Naive thymus-derived CD8-positive, alpha-beta T cell (primary cell): ENCODE results near the gene CRHBP. TPM values are rescaled to one million over a fixed set of nuclear protein-coding genes. Genes with fewer than 3 reads are reported as not detected.
"Not testable (repeated sequence)": the region's sequence is repeated elsewhere in the genome, so short reads cannot be mapped to it uniquely, and the experiment has no call there.

Experiments
- ATAC-seq, 2 donors: fragments of 150-1000 bp; cut with Tn5 transposase in 1 of 2; sonication (Bioruptor Pico), chemical (Tn5 transposase) in 1 of 2; 1 replicate in 1 of 2; 2 replicates in 1 of 2; pipeline ENCODE4 v1.10.0; 2021; ENCODE audit warnings: mild to moderate bottlenecking in 2 of 2, moderate library complexity in 2 of 2
- POLR2A ChIA-PET: fragments of 350-600 bp; sonication (Branson Sonifier 250); formaldehyde crosslinking; loops from one replicate; lab custom pipeline; 2021; ENCODE audit warnings: antibody characterized with exemption; lab: Charles Lee
- DNase-seq, 10 donors: peaks; one replicate each; pipeline versions ENCODE4 v3.0.0 to v3.0.0-alpha.2; 2020 to 2022
- H3K27ac Mint-ChIP-seq, 10 donors: one replicate each; pipeline ENCODE4 v1.8.0; 2020 to 2022; ENCODE audit warnings: mild to moderate bottlenecking in 10 of 10, mixed read lengths in 10 of 10, moderate library complexity in 4 of 10, inconsistent platforms in 1 of 10
- H3K27me3 Mint-ChIP-seq, 5 donors: one replicate each; pipeline ENCODE4 v1.8.0; 2021 to 2022; ENCODE audit warnings: mixed read lengths in 5 of 5
- H3K36me3 Mint-ChIP-seq, 3 donors: one replicate each; pipeline ENCODE4 v1.8.0; 2020 to 2022; ENCODE audit warnings: mixed read lengths in 3 of 3, mild to moderate bottlenecking in 2 of 3, inconsistent platforms in 1 of 3
- H3K4me1 Mint-ChIP-seq, 4 donors: one replicate each; pipeline ENCODE4 v1.8.0; 2021 to 2022; ENCODE audit warnings: mixed read lengths in 4 of 4
- H3K4me3 Mint-ChIP-seq, 10 donors: one replicate each; pipeline ENCODE4 v1.8.0; 2020 to 2022; ENCODE audit warnings: mild to moderate bottlenecking in 10 of 10, mixed read lengths in 10 of 10, moderate library complexity in 6 of 10, inconsistent platforms in 1 of 10
- H3K9me3 Mint-ChIP-seq, 9 donors: one replicate each; pipeline ENCODE4 v1.8.0; 2020 to 2022; ENCODE audit warnings: mixed read lengths in 9 of 9, mild to moderate bottlenecking in 3 of 9, inconsistent platforms in 1 of 9, moderate library complexity in 1 of 9
- polyA plus RNA-seq, 3 donors: library from polyadenylated mRNA; unstranded; fragments of 300-500 nt; fragmentation: Illumina TruSeq; gene quantifications; one replicate each; pipeline ENCODE4 v1.2.3, GENCODE V29; 2021
- total RNA-seq, 8 experiments: library from RNA in 2 of 8; stranded (reverse) in 2 of 8; gene quantifications; one replicate each; pipeline ENCODE4 v1.2.3 and lab custom pipeline; 2021 to 2026

CRHBP gene
- total RNA-seq, result not detected
- not detected for polyA plus RNA-seq
- total RNA-seq (lab: John Stamatoyannopoulos, UW), result 0 to 0.06 (median 0) reads per million in 6 experiments

GRCh38 chr5:76952795-76953536, at the start of gene CRHBP:
Gene CRHBP (plus strand): TSS chr5:76953045. CDS start chr5:76953135, 90 bp downstream.
- H3K9me3 Mint-ChIP-seq, result no peaks in the 10 kb centered on the region
- POLR2A ChIA-PET, result no interaction called here
- DNase-seq, result no peak
- peak within 1 kb of the TSS in 6 of 10 donors; percentile 10 to 45 (median 32) for H3K4me3 Mint-ChIP-seq
- peaks cover 26 to 40% (median 39%) of the 10 kb centered on the region in 5 donors for H3K27me3 Mint-ChIP-seq
- no peaks in the 10 kb centered on the region for H3K36me3 Mint-ChIP-seq
- peaks cover 7 to 18% (median 10%) of the 10 kb centered on the region in 4 donors for H3K4me1 Mint-ChIP-seq
- no peak for ATAC-seq
- no peak within 1 kb of the TSS for H3K27ac Mint-ChIP-seq

GRCh38 chr5:76908166-76908565, 44.7 kb upstream of the CRHBP start:
- no peak for ATAC-seq

GRCh38 chr5:76910344-76910933, 42.4 kb upstream of the CRHBP start:
- not testable (repeated sequence) for H3K4me3 Mint-ChIP-seq, H3K4me1 Mint-ChIP-seq

More at GRCh38 chr5:76908166-76908565, 44.7 kb upstream of the CRHBP start:
- Mint-ChIP-seq H3K9me3 (peaks cover 0 to 5% (median 0%) of the 10 kb centered on the region in 9 donors), H3K27ac (no peak overlapping the region), H3K36me3 (peaks cover 0 to 2% (median 0%) of the 10 kb centered on the region in 3 donors), H3K4me3 (no peak overlapping the region), H3K27me3 (peaks cover 0 to 16% (median 0%) of the 10 kb centered on the region in 5 donors), H3K4me1 (no peaks in the 10 kb centered on the region)
- POLR2A ChIA-PET, result no interaction called here
- DNase-seq, result no peak

GRCh38 chr5:76914671-76915070, 38.2 kb upstream of the CRHBP start:
- H3K27ac Mint-ChIP-seq, H3K36me3 Mint-ChIP-seq, DNase-seq, H3K4me3 Mint-ChIP-seq, POLR2A ChIA-PET, H3K4me1 Mint-ChIP-seq, ATAC-seq: not testable (repeated sequence)
- Mint-ChIP-seq H3K9me3 (peaks cover 0 to 11% (median 3%) of the 10 kb centered on the region in 9 donors), H3K27me3 (peaks cover 0 to 16% (median 4%) of the 10 kb centered on the region in 5 donors)

More at GRCh38 chr5:76910344-76910933, 42.4 kb upstream of the CRHBP start:
- DNase-seq, H3K36me3 Mint-ChIP-seq, POLR2A ChIA-PET, ATAC-seq, H3K27ac Mint-ChIP-seq: not testable (repeated sequence)
- H3K9me3 Mint-ChIP-seq, result peaks cover 0 to 11% (median 3%) of the 10 kb centered on the region in 9 donors
- H3K27me3 Mint-ChIP-seq, result peaks cover 0 to 20% (median 4%) of the 10 kb centered on the region in 5 donors

- H3K4me3 Mint-ChIP-seq, result no peak overlapping the region
- peaks cover 0 to 5% (median 2%) of the 10 kb centered on the region in 9 donors for H3K9me3 Mint-ChIP-seq
- H3K27me3 Mint-ChIP-seq, result peaks cover 0 to 4% (median 3%) of the 10 kb centered on the region in 5 donors
- H3K27ac Mint-ChIP-seq, result no peak overlapping the region
- POLR2A ChIA-PET, result no interaction called here
- DNase-seq (no peak), ATAC-seq (no peak)
- H3K4me1 Mint-ChIP-seq, result no peaks in the 10 kb centered on the region
- H3K36me3 Mint-ChIP-seq, result peaks cover 0 to 4% (median 0%) of the 10 kb centered on the region in 3 donors
Observed at GRCh38 chr5:76918539-76918938, 34.3 kb upstream of the CRHBP start.

GRCh38 chr5:76920491-76920890, 32.4 kb upstream of the CRHBP start:
- H3K27ac Mint-ChIP-seq, result no peak overlapping the region

GRCh38 chr5:76926329-76927105, 26.3 kb upstream of the CRHBP start:
- H3K4me3 Mint-ChIP-seq, result no peak overlapping the region
- ATAC-seq (no peak), DNase-seq (no peak)
- no peaks in the 10 kb centered on the region for H3K9me3 Mint-ChIP-seq
- POLR2A ChIA-PET, result no interaction called here
- H3K36me3 Mint-ChIP-seq, result no peaks in the 10 kb centered on the region
- peaks cover 2 to 14% (median 4%) of the 10 kb centered on the region in 5 donors for H3K27me3 Mint-ChIP-seq
- H3K4me1 Mint-ChIP-seq, result no peaks in the 10 kb centered on the region
- H3K27ac Mint-ChIP-seq, result peak overlapping the region in 2 of 10 donors; percentile 21 to 27

More at GRCh38 chr5:76920491-76920890, 32.4 kb upstream of the CRHBP start:
- ATAC-seq, result no peak
- peaks cover 0 to 4% (median 0%) of the 10 kb centered on the region in 5 donors for H3K27me3 Mint-ChIP-seq
- H3K4me1 Mint-ChIP-seq, result no peaks in the 10 kb centered on the region
- POLR2A ChIA-PET, result no interaction called here
- H3K4me3 Mint-ChIP-seq, result no peak overlapping the region
- DNase-seq, result no peak
- H3K36me3 Mint-ChIP-seq, result no peaks in the 10 kb centered on the region
- H3K9me3 Mint-ChIP-seq, result peaks cover 0 to 1% (median 0%) of the 10 kb centered on the region in 9 donors

- Mint-ChIP-seq H3K36me3 (no peaks in the 10 kb centered on the region), H3K27me3 (peaks cover 2 to 18% (median 6%) of the 10 kb centered on the region in 5 donors), H3K4me1 (no peaks in the 10 kb centered on the region), H3K27ac (no peak overlapping the region), H3K9me3 (no peaks in the 10 kb centered on the region), H3K4me3 (no peak overlapping the region)
- POLR2A ChIA-PET, result no interaction called here
- no peak for DNase-seq
- ATAC-seq, result no peak
Observed at GRCh38 chr5:76927961-76928360, 24.9 kb upstream of the CRHBP start.

- POLR2A ChIA-PET, result no interaction called here
- H3K4me3 Mint-ChIP-seq, result no peak overlapping the region
- peaks cover 0 to 3% (median 0%) of the 10 kb centered on the region in 9 donors for H3K9me3 Mint-ChIP-seq
- ATAC-seq (no peak), DNase-seq (no peak)
- H3K27me3 Mint-ChIP-seq, result peaks cover 5 to 28% (median 12%) of the 10 kb centered on the region in 5 donors
- H3K27ac Mint-ChIP-seq, result no peak overlapping the region
- no peaks in the 10 kb centered on the region for H3K4me1 Mint-ChIP-seq
- no peaks in the 10 kb centered on the region for H3K36me3 Mint-ChIP-seq
Observed at GRCh38 chr5:76930083-76930482, 22.8 kb upstream of the CRHBP start.

GRCh38 chr5:76938177-76938576, 14.7 kb upstream of the CRHBP start:
- Mint-ChIP-seq H3K4me1 (no peaks in the 10 kb centered on the region), H3K4me3 (no peak overlapping the region), H3K27me3 (peaks cover 2 to 11% (median 10%) of the 10 kb centered on the region in 5 donors), H3K9me3 (peaks cover 0 to 11% (median 0%) of the 10 kb centered on the region in 9 donors), H3K27ac (no peak overlapping the region), H3K36me3 (no peaks in the 10 kb centered on the region)
- ATAC-seq, result no peak
- POLR2A ChIA-PET, result no interaction called here
- no peak for DNase-seq

- no peaks in the 10 kb centered on the region for H3K4me1 Mint-ChIP-seq
- peaks cover 0 to 7% (median 0%) of the 10 kb centered on the region in 9 donors for H3K9me3 Mint-ChIP-seq
- POLR2A ChIA-PET, result no interaction called here
- H3K27ac Mint-ChIP-seq, result no peak overlapping the region
- no peaks in the 10 kb centered on the region for H3K36me3 Mint-ChIP-seq
- DNase-seq (no peak), ATAC-seq (no peak)
- H3K27me3 Mint-ChIP-seq, result peaks cover 0 to 8% (median 3%) of the 10 kb centered on the region in 5 donors
- no peak overlapping the region for H3K4me3 Mint-ChIP-seq
Observed at GRCh38 chr5:76941000-76941399, 11.8 kb upstream of the CRHBP start.

- no peak for DNase-seq
- Mint-ChIP-seq H3K9me3 (peaks cover 0 to 7% (median 0%) of the 10 kb centered on the region in 9 donors), H3K4me1 (no peaks in the 10 kb centered on the region), H3K27me3 (peaks cover 0 to 13% (median 4%) of the 10 kb centered on the region in 5 donors), H3K27ac (no peak overlapping the region), H3K36me3 (no peaks in the 10 kb centered on the region), H3K4me3 (no peak overlapping the region)
- no peak for ATAC-seq
- POLR2A ChIA-PET, result no interaction called here
Observed at GRCh38 chr5:76941442-76941841, 11.4 kb upstream of the CRHBP start.
